HEK293 (cell line): ENCODE measurements around the gene BCL6B.

Source experiments
- BCL11A ChIP-seq: fragments of 450-650 bp; formaldehyde crosslinking; IDR thresholded peaks from 2 replicates; pipeline ENCODE4 v1.5.1; 2016; ENCODE audit warnings: low read depth, missing biosample characterization, missing genetic modification characterization
- BCL11B ChIP-seq: fragments of 450-650 bp; formaldehyde crosslinking; IDR thresholded peaks from 2 replicates; pipeline ENCODE4 v1.5.1; 2016; ENCODE audit warnings: low read depth, missing biosample characterization, missing genetic modification characterization
- FEZF1 ChIP-seq: fragments of 450-650 bp; formaldehyde crosslinking; IDR thresholded peaks from 2 replicates; pipeline ENCODE4 v1.5.1; 2016; ENCODE audit warnings: missing biosample characterization, missing genetic modification characterization
- HOXA7 ChIP-seq: sonication (generic); formaldehyde crosslinking; IDR thresholded peaks from 2 replicates; pipeline ENCODE4 v1.8.1; 2022; ENCODE audit warnings: missing genetic modification reagents, borderline replicate concordance
- MZF1 ChIP-seq: fragments of 450-650 bp; formaldehyde crosslinking; IDR thresholded peaks from 2 replicates; pipeline ENCODE4 v1.5.1; 2017; ENCODE audit warnings: missing biosample characterization, missing genetic modification characterization, borderline replicate concordance
- SALL2 ChIP-seq: fragments of 450-650 bp; formaldehyde crosslinking; IDR thresholded peaks from 2 replicates; pipeline ENCODE4 v1.5.0; 2017; ENCODE audit warnings: missing biosample characterization, mild to moderate bottlenecking, missing genetic modification characterization, borderline replicate concordance
- SCRT1 ChIP-seq: fragments of 450-650 bp; formaldehyde crosslinking; IDR thresholded peaks from 2 replicates; pipeline ENCODE4 v1.5.1; 2016; ENCODE audit warnings: missing biosample characterization, missing genetic modification characterization, borderline replicate concordance
- WT1 ChIP-seq: fragments of 450-650 bp; formaldehyde crosslinking; IDR thresholded peaks from 2 replicates; pipeline ENCODE4 v1.5.1; 2016; ENCODE audit warnings: missing biosample characterization, missing genetic modification characterization
- ZBTB26 ChIP-seq: fragments of 450-650 bp; formaldehyde crosslinking; optimal IDR thresholded peaks from 2 replicates; pipeline ENCODE3; 2016; ENCODE audit warnings: missing biosample characterization, mild to moderate bottlenecking, missing genetic modification characterization
- ZEB2 ChIP-seq: fragments of 450-650 bp; formaldehyde crosslinking; IDR thresholded peaks from 2 replicates; pipeline ENCODE4 v1.5.1; 2016; ENCODE audit warnings: missing biosample characterization, missing genetic modification characterization
- ZFP69B ChIP-seq: fragments of 450-650 bp; formaldehyde crosslinking; IDR thresholded peaks from 2 replicates; pipeline ENCODE4 v1.5.1; 2016; ENCODE audit warnings: missing biosample characterization, missing genetic modification characterization
- ZNF16 ChIP-seq: fragments of 450-650 bp; formaldehyde crosslinking; IDR thresholded peaks from 2 replicates; pipeline ENCODE4 v1.5.1; 2016; ENCODE audit warnings: low read depth, missing biosample characterization, missing genetic modification characterization
- ZNF211 ChIP-seq: fragments of 450-650 bp; formaldehyde crosslinking; IDR thresholded peaks from 2 replicates; pipeline ENCODE4 v1.5.1; 2016; ENCODE audit warnings: low read depth, missing biosample characterization, missing genetic modification characterization
- ZNF248 ChIP-seq: fragments of 450-650 bp; formaldehyde crosslinking; IDR thresholded peaks from 2 replicates; pipeline ENCODE4 v1.5.1; 2017; ENCODE audit warnings: missing biosample characterization, missing genetic modification characterization
- ZNF266 ChIP-seq: fragments of 450-650 bp; formaldehyde crosslinking; IDR thresholded peaks from 2 replicates; pipeline ENCODE4 v1.5.1; 2016; ENCODE audit warnings: missing biosample characterization, missing genetic modification characterization, low read depth
- ZNF280D ChIP-seq: fragments of 450-650 bp; formaldehyde crosslinking; IDR thresholded peaks from 2 replicates; pipeline ENCODE4 v1.5.1; 2016; ENCODE audit warnings: missing biosample characterization, missing genetic modification characterization
- ZNF324 ChIP-seq: fragments of 450-650 bp; formaldehyde crosslinking; IDR thresholded peaks from 2 replicates; pipeline ENCODE4 v1.5.1; 2016; ENCODE audit warnings: missing biosample characterization, missing genetic modification characterization
- ZNF335 ChIP-seq: fragments of 450-650 bp; formaldehyde crosslinking; conservative IDR thresholded peaks from 2 replicates; pipeline ENCODE4 v1.5.1; 2016; ENCODE audit warnings: missing biosample characterization, missing genetic modification characterization
- ZNF354C ChIP-seq: fragments of 450-650 bp; formaldehyde crosslinking; IDR thresholded peaks from 2 replicates; pipeline ENCODE4 v1.5.1; 2016; ENCODE audit warnings: missing biosample characterization, missing genetic modification characterization, low read depth, borderline replicate concordance
- ZNF394 ChIP-seq: fragments of 450-650 bp; formaldehyde crosslinking; IDR thresholded peaks from 2 replicates; pipeline ENCODE4 v1.5.1; 2016; ENCODE audit warnings: missing biosample characterization, missing genetic modification characterization, mild to moderate bottlenecking, moderate library complexity, borderline replicate concordance
- ZNF398 ChIP-seq: fragments of 450-650 bp; formaldehyde crosslinking; IDR thresholded peaks from 2 replicates; pipeline ENCODE4 v1.5.1; 2017; ENCODE audit warnings: missing biosample characterization, missing genetic modification characterization
- ZNF558 ChIP-seq: fragments of 450-650 bp; formaldehyde crosslinking; IDR thresholded peaks from 2 replicates; pipeline ENCODE4 v1.5.1; 2016; ENCODE audit warnings: missing biosample characterization, missing genetic modification characterization
- ZNF571 ChIP-seq: fragments of 450-650 bp; formaldehyde crosslinking; IDR thresholded peaks from 2 replicates; pipeline ENCODE4 v1.5.0; 2017; ENCODE audit warnings: missing biosample characterization, missing genetic modification characterization
- ZNF610 ChIP-seq: fragments of 450-650 bp; formaldehyde crosslinking; IDR thresholded peaks from 2 replicates; pipeline ENCODE4 v1.5.1; 2016; ENCODE audit warnings: missing biosample characterization, missing genetic modification characterization, borderline replicate concordance
- ZNF623 ChIP-seq: fragments of 450-650 bp; formaldehyde crosslinking; IDR thresholded peaks from 2 replicates; pipeline ENCODE4 v1.5.1; 2016; ENCODE audit warnings: missing biosample characterization, missing genetic modification characterization
- ZNF664 ChIP-seq: fragments of 450-650 bp; formaldehyde crosslinking; IDR thresholded peaks from 2 replicates; pipeline ENCODE4 v1.5.1; 2016; ENCODE audit warnings: missing biosample characterization, missing genetic modification characterization
- ZNF707 ChIP-seq: fragments of 450-650 bp; formaldehyde crosslinking; IDR thresholded peaks from 2 replicates; pipeline ENCODE4 v1.5.1; 2016; ENCODE audit warnings: missing biosample characterization, missing genetic modification characterization
- ZNF768 ChIP-seq: fragments of 450-650 bp; formaldehyde crosslinking; IDR thresholded peaks from 2 replicates; pipeline ENCODE4 v1.5.1; 2018; ENCODE audit warnings: missing biosample characterization, mild to moderate bottlenecking, missing genetic modification characterization
- ZSCAN16 ChIP-seq: fragments of 450-650 bp; formaldehyde crosslinking; IDR thresholded peaks from 2 replicates; pipeline ENCODE4 v1.5.1; 2016; ENCODE audit warnings: missing biosample characterization, missing genetic modification characterization
- TF ChIP-seq, protein P1 (sequence below): fragments of 450-650 bp; formaldehyde crosslinking; IDR thresholded peaks from 2 replicates; pipeline ENCODE4 v1.5.1; 2016; ENCODE audit warnings: missing biosample characterization, missing genetic modification characterization

Gene BCL6B

DNA sequence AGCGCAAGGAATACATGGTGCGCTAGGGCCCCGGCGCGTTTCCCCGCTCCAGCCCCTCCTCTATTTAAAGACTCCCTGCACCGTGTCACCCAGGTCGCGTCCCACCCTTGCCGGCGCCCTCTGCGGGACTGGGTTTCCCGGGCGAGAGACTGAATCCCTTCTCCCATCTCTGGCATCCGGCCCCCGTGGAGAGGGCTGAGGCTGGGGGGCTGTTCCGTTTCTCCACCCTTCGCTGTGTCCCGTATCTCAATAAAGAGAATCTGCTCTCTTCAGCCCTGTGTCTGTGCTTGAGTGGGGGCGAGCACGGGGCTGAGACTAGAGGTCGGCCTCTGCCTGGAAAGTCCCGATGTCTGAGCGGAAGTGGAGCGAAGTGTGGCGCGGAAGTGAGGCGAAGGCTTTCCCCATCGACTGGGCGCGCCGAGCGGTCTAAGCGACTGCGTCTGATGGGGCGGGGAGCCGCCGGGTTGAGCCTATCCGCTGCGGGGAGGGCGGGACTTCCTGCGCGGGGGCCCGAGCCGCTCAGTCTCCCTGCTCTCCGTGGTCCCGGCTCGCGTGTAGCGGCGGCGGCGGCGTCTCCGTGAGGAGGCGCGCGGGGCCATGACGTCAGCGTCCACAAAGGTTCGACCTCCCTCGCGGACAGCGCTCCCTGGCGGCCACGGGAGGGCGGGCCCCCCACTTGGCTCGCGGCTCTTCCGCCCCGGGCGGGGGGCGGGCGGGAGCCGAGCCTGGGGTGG is 8.4 kb upstream of the BCL6B start (continued):
- no peak for TF ChIP-seq HOXA7
- peak; percentile 50; the same call in 1 of the 2 replicates for TF ChIP-seq ZNF398 (tag by site-specific recombination)
- TF ChIP-seq ZNF707: no peak
- no peak for TF ChIP-seq SCRT1 (tag by site-specific recombination)
- TF ChIP-seq WT1: no peak; the same call in 1 of the 2 replicates
- no peak for TF ChIP-seq ZNF324
- peak; percentile 34; the same call in 1 of the 2 replicates for TF ChIP-seq MZF1
- TF ChIP-seq, protein P1, sequence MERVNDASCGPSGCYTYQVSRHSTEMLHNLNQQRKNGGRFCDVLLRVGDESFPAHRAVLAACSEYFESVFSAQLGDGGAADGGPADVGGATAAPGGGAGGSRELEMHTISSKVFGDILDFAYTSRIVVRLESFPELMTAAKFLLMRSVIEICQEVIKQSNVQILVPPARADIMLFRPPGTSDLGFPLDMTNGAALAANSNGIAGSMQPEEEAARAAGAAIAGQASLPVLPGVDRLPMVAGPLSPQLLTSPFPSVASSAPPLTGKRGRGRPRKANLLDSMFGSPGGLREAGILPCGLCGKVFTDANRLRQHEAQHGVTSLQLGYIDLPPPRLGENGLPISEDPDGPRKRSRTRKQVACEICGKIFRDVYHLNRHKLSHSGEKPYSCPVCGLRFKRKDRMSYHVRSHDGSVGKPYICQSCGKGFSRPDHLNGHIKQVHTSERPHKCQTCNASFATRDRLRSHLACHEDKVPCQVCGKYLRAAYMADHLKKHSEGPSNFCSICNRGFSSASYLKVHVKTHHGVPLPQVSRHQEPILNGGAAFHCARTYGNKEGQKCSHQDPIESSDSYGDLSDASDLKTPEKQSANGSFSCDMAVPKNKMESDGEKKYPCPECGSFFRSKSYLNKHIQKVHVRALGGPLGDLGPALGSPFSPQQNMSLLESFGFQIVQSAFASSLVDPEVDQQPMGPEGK (tag by site-specific recombination): peak; percentile 90
- 0 out of 2 replicates have a peak, but pooled peaks have one; percentile 26 for TF ChIP-seq BCL11B (tag by site-specific recombination)
- TF ChIP-seq ZNF211 (tag by site-specific recombination): no peak
- no peak for TF ChIP-seq FEZF1 (tag by site-specific recombination)
- TF ChIP-seq ZNF16 (tag by site-specific recombination): no peak
- peak; percentile 97 for TF ChIP-seq ZBTB26 (tag by site-specific recombination)
- TF ChIP-seq ZNF280D (tag by site-specific recombination): no peak
- peak; percentile 92; the same call in 1 of the 2 replicates for TF ChIP-seq ZNF610 (tag by site-specific recombination)
- no peak for TF ChIP-seq ZNF248 (tag by site-specific recombination)
- no peak for TF ChIP-seq ZNF558 (tag by site-specific recombination)
- no peak for TF ChIP-seq ZNF623 (tag by site-specific recombination)
- TF ChIP-seq BCL11A (tag by site-specific recombination): no peak
- no peak for TF ChIP-seq ZSCAN16
- TF ChIP-seq ZNF571 (tag by site-specific recombination): no peak
- no peak for TF ChIP-seq ZNF768
- no peak for TF ChIP-seq ZNF266 (tag by site-specific recombination)
- TF ChIP-seq ZNF664: no peak
- no peak for TF ChIP-seq ZNF335 (tag by site-specific recombination)
- 0 out of 2 replicates have a peak, but pooled peaks have one; percentile 50 for TF ChIP-seq ZFP69B (tag by site-specific recombination)
- no peak for TF ChIP-seq ZNF354C (tag by site-specific recombination)
- TF ChIP-seq ZEB2 (tag by site-specific recombination): peak; percentile 94
- TF ChIP-seq SALL2 (tag by site-specific recombination): no peak
- no peak; the same call in 1 of the 2 replicates for TF ChIP-seq ZNF394
